HepG2 (cell line): ENCODE data around the gene HEXA. TPM values are rescaled to one million over a fixed set of nuclear protein-coding genes. Genes with fewer than 3 reads are reported as not detected.

Experiments used
- ATAC-seq: fragments of 200-7000 bp; cut with Tn5 transposase; 3 replicates; pipeline ENCODE4 v1.9.1; 2020; ENCODE audit warnings: mild to moderate bottlenecking, moderate library complexity
- BruUV-seq: library from RNA; stranded (reverse); fragments of 400-500 nt; replicated peaks from 2 replicates; lab custom pipeline; 2021; lab: Mats Ljungman, UMichigan
- CTCF ChIA-PET: fragments of 300-600 bp; formaldehyde crosslinking; extraction: SDS; loops from one replicate; lab custom pipeline; 2021; ENCODE audit warnings: low total read pairs, inconsistent platforms, low intra/inter-chr PET ratio; lab: Yijun Ruan, JAX
- POLR2A ChIA-PET: fragments of 350-600 bp; sonication (Branson Sonifier 250); formaldehyde crosslinking; loops from one replicate; lab custom pipeline; 2020; ENCODE audit warnings: antibody characterized with exemption, inconsistent platforms; lab: Yijun Ruan, JAX
- DNase-seq: peaks from one replicate; pipeline ENCODE4 v3.0.0-alpha.2; 2015; ENCODE audit warnings: low spot score
- FAIRE-seq: peaks from 3 replicates; lab custom pipeline; 2011; peaks lifted over from hg19 to GRCh38; lab: Jason Lieb, UNC
- H2AFZ ChIP-seq: one replicate; pipeline ENCODE4 v1.6.1; 2011; ENCODE audit warnings: low read length, inconsistent platforms
- H3K27ac ChIP-seq: fragments of 300-600 bp; 3 replicates; pipeline ENCODE4 v1.8.0; 2011; ENCODE audit warnings: mixed run types, mild to moderate bottlenecking, mixed read lengths, low read length, inconsistent platforms; ENCODE audit not compliant: insufficient read depth; ENCODE audit errors: extremely low read length
- H3K27me3 ChIP-seq, 2 experiments: fragments of 200-600 bp in 1 of 2; 2 replicates in 1 of 2; 3 replicates in 1 of 2; pipeline versions ENCODE4 v1.6.0 to v1.8.0; 2011; ENCODE audit warnings: low read length in 2 of 2, mild to moderate bottlenecking in 2 of 2, moderate library complexity in 2 of 2, inconsistent platforms in 1 of 2; ENCODE audit not compliant: insufficient read depth in 2 of 2, control insufficient read depth in 1 of 2
- H3K36me3 ChIP-seq, 2 experiments: fragments of 200-600 bp in 1 of 2; replicated peaks in 1 of 2; 2 replicates in 1 of 2; 3 replicates in 1 of 2; pipeline versions ENCODE4 v1.5.1 to v1.8.0; 2011; ENCODE audit warnings: low read length in 2 of 2, inconsistent platforms in 1 of 2; ENCODE audit not compliant: insufficient read depth in 2 of 2, control insufficient read depth in 1 of 2
- H3K4me1 ChIP-seq: 2 replicates; pipeline ENCODE4 v1.5.1; 2012; ENCODE audit warnings: low read length, inconsistent platforms; ENCODE audit not compliant: insufficient read depth
- H3K4me2 ChIP-seq: 2 replicates; pipeline ENCODE4 v1.6.0; 2011; ENCODE audit warnings: low read depth, low read length, inconsistent platforms
- H3K4me3 ChIP-seq, 3 experiments: fragments of 200-600 bp in 1 of 3; sonication (generic), shearing (Covaris generic) in 1 of 3; replicated peaks in 1 of 3; 2 replicates each; pipeline ENCODE4 v1.5.1; 2011 to 2016; ENCODE audit warnings: low read length in 3 of 3, inconsistent platforms in 2 of 3, low read depth in 2 of 3, mild to moderate bottlenecking in 2 of 3, control low read depth in 1 of 3, mixed read lengths in 1 of 3; ENCODE audit not compliant: insufficient read depth in 1 of 3
- H3K79me2 ChIP-seq: one replicate; pipeline ENCODE4 v1.6.1; 2011; ENCODE audit warnings: low read length, inconsistent platforms; ENCODE audit not compliant: insufficient read depth
- H3K9ac ChIP-seq: 2 replicates; pipeline ENCODE4 v1.6.0; 2011; ENCODE audit warnings: mild to moderate bottlenecking, low read depth, low read length, inconsistent platforms; ENCODE audit not compliant: insufficient read depth
- H3K9me3 ChIP-seq: 2 replicates; pipeline ENCODE4 v1.5.1; 2012; ENCODE audit warnings: mild to moderate bottlenecking, low read length
- H4K20me1 ChIP-seq: 2 replicates; pipeline ENCODE4 v1.6.0; 2011; ENCODE audit warnings: inconsistent platforms, mild to moderate bottlenecking, low read length, moderate library complexity; ENCODE audit not compliant: insufficient read depth
- ESRRA ChIP-seq: sonication (generic); formaldehyde crosslinking; IDR thresholded peaks from 2 replicates; pipeline ENCODE4 v1.5.1; 2020; ENCODE audit warnings: mild to moderate bottlenecking, low read depth, missing genetic modification reagents
- FOSL2 ChIP-seq: sonication (generic); formaldehyde crosslinking; IDR thresholded peaks from 2 replicates; pipeline ENCODE4 v1.4.0; 2020; ENCODE audit warnings: missing genetic modification reagents
- HOMEZ ChIP-seq: IDR thresholded peaks from 2 replicates; pipeline ENCODE4 v1.6.1; 2016; ENCODE audit warnings: low read depth
- KAT8 ChIP-seq: IDR thresholded peaks from 2 replicates; pipeline ENCODE4 v1.6.1; 2016; ENCODE audit warnings: missing genetic modification reagents, missing compliant biosample characterization
- KDM2A ChIP-seq: sonication (generic); formaldehyde crosslinking; IDR thresholded peaks from 2 replicates; pipeline ENCODE4 v1.4.0; 2020; ENCODE audit warnings: low read depth, missing genetic modification reagents, borderline replicate concordance
- MAFF ChIP-seq: IDR thresholded peaks from 2 replicates; pipeline ENCODE4 v1.6.1; 2011; ENCODE audit warnings: low read depth, low read length, improper control_type of control experiment
- MNT ChIP-seq: fragments of 450-650 bp; IDR thresholded peaks from 2 replicates; pipeline ENCODE4 v1.6.1; 2016
- POGZ ChIP-seq: sonication (generic); formaldehyde crosslinking; IDR thresholded peaks from 2 replicates; pipeline ENCODE4 v1.4.0; 2020; ENCODE audit warnings: mild to moderate bottlenecking, missing genetic modification reagents
- RFX3 ChIP-seq: IDR thresholded peaks from 2 replicates; pipeline ENCODE4 v1.6.1; 2016; ENCODE audit warnings: missing biosample characterization, missing genetic modification reagents
- SALL2 ChIP-seq: sonication (generic); formaldehyde crosslinking; IDR thresholded peaks from 2 replicates; pipeline ENCODE4 v1.8.1; 2023; ENCODE audit warnings: mild to moderate bottlenecking, missing genetic modification reagents, inconsistent platforms
- SMYD3 ChIP-seq: sonication (generic); formaldehyde crosslinking; IDR thresholded peaks from 2 replicates; pipeline ENCODE4 v1.8.1; 2023; ENCODE audit warnings: mild to moderate bottlenecking, missing genetic modification reagents
- THYN1 ChIP-seq: sonication (generic); formaldehyde crosslinking; IDR thresholded peaks from 2 replicates; pipeline ENCODE4 v1.8.1; 2023; ENCODE audit warnings: low read depth, mild to moderate bottlenecking, moderate library complexity, missing genetic modification reagents, borderline replicate concordance
- TSC22D2 ChIP-seq: sonication (generic); formaldehyde crosslinking; IDR thresholded peaks from 2 replicates; pipeline ENCODE4 v1.5.1; 2020; ENCODE audit warnings: missing genetic modification reagents, mild to moderate bottlenecking, borderline replicate concordance
- XRCC5 ChIP-seq: fragments of 200-400 bp; formaldehyde crosslinking; optimal IDR thresholded peaks from 2 replicates; pipeline ENCODE3; 2017; ENCODE audit warnings: mild to moderate bottlenecking, low read length
- YY1 ChIP-seq: IDR thresholded peaks from 2 replicates; pipeline ENCODE4 v1.6.1; 2011; ENCODE audit warnings: low read length, low read depth, moderate library complexity, mild to moderate bottlenecking; ENCODE audit not compliant: insufficient read depth, insufficient replicate concordance
- ZNF878 ChIP-seq: sonication (generic); formaldehyde crosslinking; IDR thresholded peaks from 2 replicates; pipeline ENCODE4 v1.8.1; 2023; ENCODE audit warnings: mild to moderate bottlenecking, missing genetic modification reagents, moderate library complexity
- WGBS: methylation state at CpG from one replicate; pipeline ENCODE4 v1.1.6; 2017; ENCODE audit warnings: low lambda C conversion rate; 5-methylcytosine and 5-hydroxymethylcytosine counted together
- in situ Hi-C: cut with HindIII; loops from 2 replicates; pipeline ENCODE4 v1.10.0; 2017; ENCODE audit warnings: low pct_unique_long_range_greater_than_20kb; ENCODE audit not compliant: extremely low pct_ligation_motif_present
- intact Hi-C: fragments of 100-400 bp; cut with micrococcal nuclease; formaldehyde crosslinking; loops from one replicate; pipeline ENCODE4 v1.10.0; 2022; ENCODE audit not compliant: unreplicated experiment
- polyA plus RNA-seq, 8 experiments: library from polyadenylated mRNA; depleted of rRNA in 3 of 8; stranded (reverse) in 7 of 8; unstranded in 1 of 8; fragments of >200 nt; fragmentation: Illumina TruSeq in 4 of 8; extraction: Trizol in 4 of 8; gene quantifications; 2 replicates each; pipeline versions ENCODE4 v1.2.1 to v1.2.3, GENCODE V29; 2011 to 2016; ENCODE audit warnings: low read depth in 4 of 8, missing spikeins in 1 of 8, mixed read lengths in 1 of 8; ENCODE audit not compliant: insufficient read depth in 1 of 8
- total RNA-seq, 5 experiments: library from RNA; depleted of rRNA; stranded (reverse); fragments of >200 nt; fragmentation: Illumina TruSeq; extraction: Trizol; gene quantifications; 2 replicates each; pipeline ENCODE4 v1.2.3, GENCODE V29; 2016; ENCODE audit warnings: low read depth in 1 of 5
- TF ChIP-seq, protein P1 (sequence below): sonication (generic); formaldehyde crosslinking; IDR thresholded peaks from 2 replicates; pipeline ENCODE4 v1.8.1; 2023; ENCODE audit warnings: missing genetic modification reagents, inconsistent platforms, borderline replicate concordance
- TF ChIP-seq, protein P2 (sequence below): IDR thresholded peaks from 2 replicates; pipeline ENCODE4 v1.6.1; 2012; ENCODE audit warnings: low read depth, low read length, improper control_type of control experiment

The HEXA gene
- total and polyA plus RNA-seq, 2 of the 13 experiments (the other 11 are each of a cell fraction or from before 2014, with no cell fraction given): 106 to 219 TPM

DNA sequence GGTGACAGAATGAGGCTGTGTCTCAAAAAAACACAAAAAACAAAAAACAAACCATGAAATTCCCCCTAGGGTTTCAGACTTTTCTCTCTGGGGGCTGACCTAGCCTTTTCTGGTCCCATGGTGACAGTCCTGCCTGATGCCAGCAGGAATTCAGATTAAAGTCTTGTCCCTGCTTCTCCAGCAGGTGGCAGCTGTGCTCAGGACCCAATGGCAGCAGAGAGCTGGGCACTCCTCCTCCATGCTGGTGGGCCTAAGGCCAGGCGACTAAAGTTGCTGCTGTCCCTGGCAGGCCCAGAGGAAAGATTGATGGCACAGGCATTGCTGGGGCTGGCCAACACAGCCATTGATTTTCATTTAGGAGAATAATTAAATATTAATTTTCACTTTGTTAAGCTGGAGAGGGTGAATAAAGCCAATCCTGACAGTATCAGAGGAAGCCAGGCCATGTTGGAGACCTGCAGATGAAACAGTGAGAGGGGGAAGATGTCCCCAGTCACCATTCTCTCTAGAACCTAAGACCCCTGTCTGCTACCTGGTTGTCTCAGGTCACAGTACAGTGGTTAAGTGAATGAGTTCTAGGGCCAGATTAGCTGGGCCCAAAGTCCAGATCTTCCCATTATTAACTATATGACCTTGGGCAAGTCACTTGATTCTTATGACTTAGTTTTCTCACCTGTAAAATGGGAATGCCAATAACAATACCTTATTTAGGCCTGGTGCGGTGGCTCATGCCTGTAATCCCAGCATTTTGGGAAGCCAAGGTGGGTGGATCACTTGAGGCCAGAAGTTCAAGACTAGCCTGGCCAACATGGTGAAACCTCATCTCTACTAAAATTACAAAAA is 63.0 kb downstream of the HEXA start:
- ChIA-PET POLR2A (interaction anchor here (0.5 to 1.2 kb wide), 2 partner anchors 160 to 238 kb away, joined by 4 to 5 read pairs; no protein-coding TSS in a partner anchor), CTCF (interaction anchor here (1.0 to 1.5 kb wide), 4 partner anchors 29 to 220 kb away, joined by 3 to 6 read pairs (median 4); no protein-coding TSS in a partner anchor)
- Histone ChIP-seq H3K4me2 (no peak overlapping the region), H2AFZ (no peak overlapping the region), H3K27me3 (no peaks in the 10 kb centered on the region), H3K9me3 (no peaks in the 10 kb centered on the region), H3K9ac (no peak overlapping the region), H3K4me3 (no peak overlapping the region), H3K79me2 (no peaks in the 10 kb centered on the region), H3K36me3 (no peaks in the 10 kb centered on the region), H4K20me1 (no peaks in the 10 kb centered on the region), H3K4me1 (peaks cover 7% of the 10 kb centered on the region; the same call in 1 of the 2 replicates), H3K27ac (no peak overlapping the region)
- peak; percentile 96 for ATAC-seq
- peak; percentile 65 for DNase-seq
- WGBS: 56% methylated on average over 2 of the region's 2 CpGs
- peak; percentile 89 for FAIRE-seq
- in situ Hi-C loops (no loop called here), intact Hi-C loops (no loop called here)
- no TSS peak for BruUV-seq
- no peak for TF ChIP-seq SALL2 (CRISPR knock-in tag)
- TF ChIP-seq THYN1 (CRISPR knock-in tag): no peak
- TF ChIP-seq ZNF878 (CRISPR knock-in tag): no peak
- TF ChIP-seq, protein P1, sequence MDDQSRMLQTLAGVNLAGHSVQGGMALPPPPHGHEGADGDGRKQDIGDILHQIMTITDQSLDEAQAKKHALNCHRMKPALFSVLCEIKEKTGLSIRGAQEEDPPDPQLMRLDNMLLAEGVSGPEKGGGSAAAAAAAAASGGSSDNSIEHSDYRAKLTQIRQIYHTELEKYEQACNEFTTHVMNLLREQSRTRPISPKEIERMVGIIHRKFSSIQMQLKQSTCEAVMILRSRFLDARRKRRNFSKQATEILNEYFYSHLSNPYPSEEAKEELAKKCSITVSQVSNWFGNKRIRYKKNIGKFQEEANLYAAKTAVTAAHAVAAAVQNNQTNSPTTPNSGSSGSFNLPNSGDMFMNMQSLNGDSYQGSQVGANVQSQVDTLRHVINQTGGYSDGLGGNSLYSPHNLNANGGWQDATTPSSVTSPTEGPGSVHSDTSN (CRISPR knock-in tag): no peak
- TF ChIP-seq KAT8: no peak
- no peak for TF ChIP-seq HOMEZ (CRISPR knock-in tag)
- TF ChIP-seq RFX3 (CRISPR knock-in tag): no peak
- no peak for TF ChIP-seq MNT
- peak; percentile 73 for TF ChIP-seq XRCC5
- TF ChIP-seq, protein P2, sequence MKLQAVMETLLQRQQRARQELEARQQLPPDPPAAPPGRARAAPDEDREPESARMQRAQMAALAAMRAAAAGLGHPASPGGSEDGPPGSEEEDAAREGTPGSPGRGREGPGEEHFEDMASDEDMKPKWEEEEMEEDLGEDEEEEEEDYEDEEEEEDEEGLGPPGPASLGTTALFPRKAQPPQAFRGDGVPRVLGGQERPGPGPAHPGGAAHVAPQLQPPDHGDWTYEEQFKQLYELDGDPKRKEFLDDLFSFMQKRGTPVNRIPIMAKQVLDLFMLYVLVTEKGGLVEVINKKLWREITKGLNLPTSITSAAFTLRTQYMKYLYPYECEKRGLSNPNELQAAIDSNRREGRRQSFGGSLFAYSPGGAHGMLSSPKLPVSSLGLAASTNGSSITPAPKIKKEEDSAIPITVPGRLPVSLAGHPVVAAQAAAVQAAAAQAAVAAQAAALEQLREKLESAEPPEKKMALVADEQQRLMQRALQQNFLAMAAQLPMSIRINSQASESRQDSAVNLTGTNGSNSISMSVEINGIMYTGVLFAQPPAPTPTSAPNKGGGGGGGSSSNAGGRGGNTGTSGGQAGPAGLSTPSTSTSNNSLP: peak; percentile 16; the same call in 1 of the 2 replicates
- TF ChIP-seq POGZ (CRISPR knock-in tag): 0 out of 2 replicates have a peak, but pooled peaks have one; percentile 13
- no peak for TF ChIP-seq SMYD3 (CRISPR knock-in tag)
- TF ChIP-seq YY1: peak; percentile 41
- no peak for TF ChIP-seq MAFF
- no peak for TF ChIP-seq ESRRA (CRISPR knock-in tag)
- TF ChIP-seq KDM2A: peak; percentile 63; the same call in 1 of the 2 replicates
- TF ChIP-seq FOSL2 (CRISPR knock-in tag): 0 out of 2 replicates have a peak, but pooled peaks have one; percentile 10
- TF ChIP-seq TSC22D2: no peak
